SIG-M5 treated with dmso at 0.1 percent for 504 hours (cell line): ENCODE measurements around the gene ITGB6.
"Not testable (repeated sequence)": the region's sequence is repeated elsewhere in the genome, so short reads cannot be mapped to it uniquely, and the experiment has no call there.

ENCODE experiments used
- DNase-seq: peaks from one replicate; lab custom pipeline; 2025; ENCODE audit not compliant: unreplicated experiment; lab: John Stamatoyannopoulos, UW

Gene ITGB6

GRCh38 chr2:160197587-160197986 lies 2.5 kb downstream of the ITGB6 start:
- no peak for DNase-seq

DNA sequence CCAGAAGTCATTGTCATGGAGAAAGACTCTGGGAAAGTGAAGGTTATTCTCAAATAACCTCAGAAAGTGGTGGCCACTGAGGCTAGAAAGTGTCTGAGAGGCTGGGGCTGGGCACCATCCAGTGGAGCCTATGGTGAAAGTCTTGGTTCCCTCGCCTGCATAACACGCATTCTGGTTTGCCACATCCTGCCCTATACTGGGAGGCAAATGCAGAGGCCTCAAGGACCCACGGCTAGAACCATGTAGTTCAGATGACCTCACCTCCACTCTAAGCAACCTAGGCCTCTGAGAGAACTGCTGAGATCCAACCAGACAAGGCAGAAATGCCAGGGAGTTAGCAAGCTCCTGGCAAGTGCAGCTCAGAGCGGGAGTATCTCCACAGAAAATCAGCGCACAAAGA lies 5.1 kb downstream of the ITGB6 start:
- no peak for DNase-seq

DNA sequence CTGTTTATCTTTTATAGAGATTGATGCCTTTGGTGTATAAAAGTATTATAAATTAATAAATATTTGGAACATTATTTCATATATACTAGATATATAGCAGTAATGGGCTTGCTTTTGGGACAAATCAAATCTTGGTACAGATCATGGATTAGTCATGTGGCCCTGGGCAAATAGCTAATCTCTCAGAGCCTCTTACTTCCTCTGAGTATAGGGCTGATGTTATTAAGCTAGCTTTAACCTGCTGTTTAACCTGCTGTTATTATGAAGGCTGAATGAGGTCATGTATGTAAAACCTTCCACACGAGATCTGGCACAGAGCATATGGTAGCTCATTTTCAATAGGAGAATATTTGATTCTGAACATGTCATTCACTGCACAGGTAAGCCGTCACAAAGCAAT lies 5.7 kb downstream of the ITGB6 start:
- DNase-seq = no peak

- not testable (repeated sequence) for DNase-seq
Observed at GRCh38 chr2:160181146-160181836, 18.8 kb downstream of the ITGB6 start.

DNA sequence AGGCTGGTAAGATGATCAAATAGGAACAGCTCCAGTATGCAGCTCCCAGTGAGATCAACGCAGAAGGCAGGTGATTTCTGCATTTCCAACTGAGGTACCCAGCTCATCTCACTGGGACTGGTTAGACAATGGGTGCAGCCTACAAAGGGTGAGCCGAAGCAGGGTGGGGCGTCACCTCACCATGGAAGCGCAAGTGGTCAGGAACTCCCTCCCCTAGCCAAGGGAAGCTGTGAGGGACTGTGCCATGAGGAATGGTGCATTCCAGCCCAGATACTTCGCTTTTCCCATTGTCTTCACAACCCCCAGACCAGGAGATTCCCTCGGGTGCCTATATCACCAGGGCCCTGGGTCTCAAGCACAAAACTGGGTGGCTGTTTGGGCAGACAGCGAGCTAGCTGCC lies 19.4 kb downstream of the ITGB6 start:
- not testable (repeated sequence) for DNase-seq

- no peak for DNase-seq
Observed at GRCh38 chr2:160180172-160180571, 19.9 kb downstream of the ITGB6 start.

DNA sequence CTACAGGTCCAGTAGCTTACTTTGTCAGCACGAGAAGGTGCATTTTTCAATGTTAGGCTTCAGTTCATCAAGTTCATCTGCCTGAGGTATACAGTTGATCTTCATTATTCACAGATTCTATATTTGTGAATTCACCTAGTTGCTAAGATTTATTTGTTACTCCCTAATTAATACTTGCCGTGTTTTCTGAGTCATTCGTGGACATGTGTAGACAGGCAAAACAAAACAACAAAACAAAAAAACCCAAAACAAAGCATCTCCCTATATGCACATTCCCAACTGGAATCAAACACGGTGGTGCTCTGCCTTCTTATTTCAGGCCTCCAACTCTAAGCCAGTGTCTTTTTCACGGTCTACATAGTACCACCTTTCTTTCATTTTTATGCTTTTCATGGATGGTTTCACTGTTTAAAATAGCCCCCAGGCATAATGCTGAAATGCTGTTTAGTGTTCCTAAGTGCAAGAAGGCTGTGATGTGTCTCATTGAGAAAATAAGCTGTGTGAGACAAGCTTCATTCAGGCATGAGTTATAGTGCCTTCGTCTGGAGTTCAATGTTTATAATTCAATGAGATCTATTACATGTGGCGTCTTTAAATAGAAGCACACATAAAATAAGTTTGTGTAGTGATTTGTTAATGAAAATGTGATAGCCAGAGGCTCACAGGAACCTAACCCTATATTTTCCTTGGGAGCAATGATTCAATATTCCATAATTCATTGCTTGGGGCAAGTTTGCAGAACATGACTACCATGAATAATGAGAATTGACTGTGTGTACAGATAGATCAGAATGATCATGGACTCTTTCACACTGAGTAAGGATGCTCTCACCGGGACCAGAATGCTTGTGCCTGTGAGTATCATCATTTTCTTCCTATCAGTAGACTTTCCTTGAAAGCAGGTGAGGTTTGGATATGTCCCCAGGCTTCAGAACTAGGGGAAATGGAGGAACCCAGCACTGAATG lies 24.6 kb downstream of the ITGB6 start:
- DNase-seq = no peak

GRCh38 chr2:160174322-160174721 lies 25.8 kb downstream of the ITGB6 start:
- no peak for DNase-seq

DNA sequence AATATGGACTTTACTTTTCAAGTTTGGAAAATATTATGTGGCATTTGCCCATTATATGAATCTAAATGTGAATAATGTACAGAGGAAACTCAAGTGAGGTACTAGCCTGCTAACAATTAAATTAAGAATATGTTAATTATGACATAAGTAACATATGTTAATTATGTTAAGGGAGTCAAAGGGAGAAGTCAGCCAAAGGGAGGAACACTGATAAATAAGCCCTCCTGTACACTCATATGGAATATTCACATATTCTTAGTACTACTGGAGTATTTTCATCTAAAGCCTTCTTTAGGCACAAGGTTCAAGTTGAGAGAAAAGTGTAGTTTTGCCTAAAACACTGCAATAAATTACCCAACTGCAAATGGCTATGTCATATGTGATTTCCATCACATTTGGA lies 30.1 kb downstream of the ITGB6 start:
- no peak for DNase-seq

GRCh38 chr2:160169471-160169870 lies 30.6 kb downstream of the ITGB6 start:
- DNase-seq = no peak

DNA sequence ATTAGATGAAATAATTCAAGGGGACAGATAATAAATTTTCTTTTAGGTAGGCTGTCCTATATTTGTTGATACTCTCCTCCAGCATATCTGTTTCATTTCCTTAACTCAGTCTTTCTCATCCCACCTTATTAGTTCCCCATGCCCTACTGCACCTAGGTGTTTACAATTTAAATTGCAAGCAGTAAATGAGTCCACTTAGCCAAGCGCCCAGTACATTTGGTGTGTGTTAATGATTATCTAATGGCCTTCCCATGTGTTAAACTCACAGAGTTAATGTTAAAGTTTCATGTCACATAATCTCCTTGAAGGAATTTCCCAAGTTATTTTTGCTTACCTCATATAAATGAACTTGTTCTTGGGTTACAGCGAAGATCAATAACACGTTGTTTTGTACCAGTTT lies 31.2 kb downstream of the ITGB6 start:
- DNase-seq = no peak

GRCh38 chr2:160167089-160167740 lies 32.9 kb downstream of the ITGB6 start:
- DNase-seq = no peak

DNA sequence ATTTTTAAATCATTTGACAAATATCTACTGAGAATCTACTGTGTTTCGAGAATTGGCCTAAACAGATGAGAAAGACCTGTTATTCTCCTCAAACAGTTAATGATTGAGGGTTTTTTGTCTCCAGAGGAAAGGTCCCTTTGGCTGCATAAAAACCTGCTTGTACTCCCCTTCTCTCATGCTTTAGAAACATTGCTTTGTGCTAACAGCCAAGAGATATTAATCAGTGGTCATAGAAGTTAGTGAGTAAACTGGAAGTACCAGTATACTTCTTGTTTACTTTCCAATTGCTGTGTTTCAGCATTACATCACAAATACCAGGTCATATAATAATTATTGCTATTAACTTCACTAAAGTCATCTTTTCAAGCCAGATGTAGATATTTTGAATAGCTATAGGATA lies 34.1 kb downstream of the ITGB6 start:
- DNase-seq = peak; percentile 43

- DNase-seq = no peak
Observed at GRCh38 chr2:160165081-160165480, 35.0 kb downstream of the ITGB6 start.

GRCh38 chr2:160157861-160158829 lies 41.9 kb downstream of the ITGB6 start:
- DNase-seq = no peak

DNA sequence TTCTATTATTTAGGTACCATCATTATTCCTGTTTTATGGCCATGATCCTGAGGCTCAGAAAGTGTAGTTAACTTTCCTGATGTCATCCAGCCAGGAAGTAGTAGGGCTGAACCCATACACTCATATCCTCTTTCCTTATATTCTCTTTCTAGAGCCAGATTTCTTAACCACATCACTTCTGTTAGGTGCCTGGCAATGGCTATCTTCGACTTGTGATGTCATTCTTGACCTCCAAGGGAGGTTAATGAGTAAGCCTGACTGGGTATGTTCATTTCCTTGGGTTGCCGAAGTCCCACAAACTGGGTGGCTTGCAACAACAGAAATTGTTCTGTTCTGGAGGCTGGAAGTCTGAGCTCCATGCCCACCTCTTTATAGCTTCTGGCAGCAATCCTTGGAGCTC lies 43.4 kb downstream of the ITGB6 start:
- DNase-seq = no peak

DNA sequence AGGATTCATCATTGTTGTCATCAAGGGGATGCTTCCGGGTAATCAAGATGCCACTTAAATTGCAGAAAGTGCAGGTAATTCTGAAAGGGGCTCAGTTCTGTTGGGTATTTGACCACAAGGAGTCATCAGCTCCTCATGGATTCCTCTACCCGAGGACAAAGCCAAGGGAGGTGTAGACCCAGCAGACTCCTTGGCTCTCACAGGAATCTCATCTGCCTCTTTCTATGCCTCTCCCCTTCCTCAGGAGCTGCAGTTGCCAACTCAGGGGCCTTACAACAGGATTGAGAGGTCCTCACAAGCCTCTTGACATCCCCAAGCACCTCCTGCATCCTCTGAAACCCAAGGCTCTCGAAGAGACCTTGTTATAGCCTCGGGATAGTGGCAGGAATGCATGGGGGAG lies 44.0 kb downstream of the ITGB6 start:
- DNase-seq = no peak

- DNase-seq = not testable (repeated sequence)
Observed at GRCh38 chr2:160148419-160148818, 51.7 kb downstream of the ITGB6 start.

DNA sequence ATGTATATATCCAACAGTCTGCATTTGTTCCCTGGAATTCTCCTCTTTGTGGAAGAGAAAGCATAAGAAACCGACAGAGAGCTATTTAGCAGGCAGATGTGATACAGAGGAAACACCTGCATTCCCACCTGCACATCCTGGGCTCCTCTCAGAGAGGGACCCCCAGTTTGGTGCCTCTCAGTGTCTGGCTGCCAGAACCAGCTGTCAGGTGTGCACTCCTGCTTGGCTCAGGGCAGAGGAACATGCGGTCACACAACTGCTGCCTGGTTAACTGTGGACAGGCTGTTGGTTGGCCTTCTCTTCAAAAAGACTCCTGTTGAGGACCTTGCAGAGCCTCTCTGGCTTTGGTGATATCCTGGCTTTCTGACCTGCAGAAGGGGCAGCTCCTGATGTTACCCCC lies 54.6 kb downstream of the ITGB6 start:
- DNase-seq = no peak

DNA sequence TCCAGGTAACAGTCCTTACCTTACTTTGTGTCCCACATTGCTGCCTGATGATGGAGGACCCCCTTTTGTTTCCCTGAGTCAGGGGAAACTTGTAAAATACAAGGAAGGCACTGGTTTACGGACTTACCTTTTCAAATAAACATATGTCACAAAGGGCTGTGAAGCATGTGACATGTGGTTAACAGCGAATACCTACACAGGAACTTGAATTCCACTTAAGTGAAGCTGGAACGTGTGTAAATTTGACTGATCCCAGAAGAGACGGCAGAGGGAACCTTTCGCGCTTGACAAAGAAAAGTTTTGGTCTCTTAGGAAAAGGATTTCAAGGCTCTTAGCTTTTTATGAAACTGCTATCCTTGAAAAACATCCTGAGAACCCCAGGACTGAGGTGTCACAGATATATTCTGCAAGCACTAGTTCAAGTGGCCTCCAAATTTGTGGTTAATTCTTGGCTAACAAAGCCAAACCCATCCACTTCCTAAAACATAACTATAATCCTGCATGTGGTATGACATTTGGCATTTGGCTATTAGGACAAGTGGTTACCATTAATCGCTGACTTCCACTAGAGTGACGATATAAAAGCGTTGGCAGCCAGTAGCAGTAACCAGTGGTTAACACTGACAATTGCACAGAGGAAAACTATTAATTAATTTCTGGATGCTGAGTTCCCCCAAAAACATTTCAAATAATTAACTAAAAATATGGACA lies 55.6 kb downstream of the ITGB6 start:
- DNase-seq = no peak
